ENCODE data around the gene ATF6.
"Not testable (repeated sequence)": the region's sequence is repeated elsewhere in the genome, so short reads cannot be mapped to it uniquely, and the experiment has no call there.

ATF6 gene, protein sequence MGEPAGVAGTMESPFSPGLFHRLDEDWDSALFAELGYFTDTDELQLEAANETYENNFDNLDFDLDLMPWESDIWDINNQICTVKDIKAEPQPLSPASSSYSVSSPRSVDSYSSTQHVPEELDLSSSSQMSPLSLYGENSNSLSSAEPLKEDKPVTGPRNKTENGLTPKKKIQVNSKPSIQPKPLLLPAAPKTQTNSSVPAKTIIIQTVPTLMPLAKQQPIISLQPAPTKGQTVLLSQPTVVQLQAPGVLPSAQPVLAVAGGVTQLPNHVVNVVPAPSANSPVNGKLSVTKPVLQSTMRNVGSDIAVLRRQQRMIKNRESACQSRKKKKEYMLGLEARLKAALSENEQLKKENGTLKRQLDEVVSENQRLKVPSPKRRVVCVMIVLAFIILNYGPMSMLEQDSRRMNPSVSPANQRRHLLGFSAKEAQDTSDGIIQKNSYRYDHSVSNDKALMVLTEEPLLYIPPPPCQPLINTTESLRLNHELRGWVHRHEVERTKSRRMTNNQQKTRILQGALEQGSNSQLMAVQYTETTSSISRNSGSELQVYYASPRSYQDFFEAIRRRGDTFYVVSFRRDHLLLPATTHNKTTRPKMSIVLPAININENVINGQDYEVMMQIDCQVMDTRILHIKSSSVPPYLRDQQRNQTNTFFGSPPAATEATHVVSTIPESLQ

GRCh38 chr1:161766102-161766981 is at the start of gene ATF6:
Gene ATF6, plus strand, starts transcription at chr1:161766320. Its CDS starts 41 bp downstream, at chr1:161766361.
- peak; percentile 66 for DNase-seq (ENCODE audit: low read depth)

- DNase-seq (ENCODE audit: low read depth): no peak
Measured at GRCh38 chr1:161718559-161719324, 47.4 kb upstream of the ATF6 start.

GRCh38 chr1:161719325-161719611 is 46.9 kb upstream of the ATF6 start:
- DNase-seq (ENCODE audit: low read depth): no peak

- DNase-seq (ENCODE audit: low read depth): no peak
Measured at GRCh38 chr1:161720422-161720821, 45.7 kb upstream of the ATF6 start.

DNA sequence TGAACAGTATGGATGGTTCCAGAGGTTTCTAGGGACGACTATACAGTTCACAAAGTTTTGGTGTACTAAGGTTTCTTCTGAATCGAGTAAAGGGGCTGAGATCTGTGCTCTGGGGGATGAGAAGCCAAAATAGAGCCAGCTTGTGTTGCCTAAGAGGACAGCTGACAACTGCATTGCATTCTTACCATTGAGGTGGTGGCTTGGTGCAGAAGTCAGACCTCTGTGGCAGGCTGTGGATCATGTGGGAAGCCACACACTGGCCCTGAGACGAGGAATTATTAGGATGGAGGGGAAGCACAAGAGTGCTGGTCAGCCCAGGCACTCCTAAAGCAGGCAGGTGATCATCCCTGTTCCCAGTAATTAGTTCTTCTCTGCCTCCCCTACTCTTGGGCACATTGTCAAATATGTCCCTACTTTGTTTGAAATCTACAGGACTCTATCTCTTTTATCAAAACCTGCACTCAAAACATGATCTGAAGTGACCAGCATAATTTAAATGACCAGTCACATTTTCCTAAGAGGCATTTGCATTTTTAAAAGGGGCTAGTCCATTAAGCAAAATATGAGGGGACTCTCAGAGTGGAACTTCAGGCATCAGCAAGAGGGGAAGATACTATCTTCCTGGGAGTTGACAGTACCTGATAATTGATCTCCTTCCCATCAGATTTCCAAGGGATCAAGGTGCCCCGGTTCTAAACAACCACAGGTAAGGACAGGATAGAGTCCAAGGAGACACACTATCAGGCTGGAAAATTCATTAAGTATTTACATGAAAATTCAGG is 45.0 kb upstream of the ATF6 start, which contains the start of gene FCRLB:
TSS of gene FCRLB (plus strand) at position 589 of the 782 bp plus-strand sequence. CDS start 1,129 bp downstream, outside the sequence.
- no peak for DNase-seq (ENCODE audit: low read depth)

DNA sequence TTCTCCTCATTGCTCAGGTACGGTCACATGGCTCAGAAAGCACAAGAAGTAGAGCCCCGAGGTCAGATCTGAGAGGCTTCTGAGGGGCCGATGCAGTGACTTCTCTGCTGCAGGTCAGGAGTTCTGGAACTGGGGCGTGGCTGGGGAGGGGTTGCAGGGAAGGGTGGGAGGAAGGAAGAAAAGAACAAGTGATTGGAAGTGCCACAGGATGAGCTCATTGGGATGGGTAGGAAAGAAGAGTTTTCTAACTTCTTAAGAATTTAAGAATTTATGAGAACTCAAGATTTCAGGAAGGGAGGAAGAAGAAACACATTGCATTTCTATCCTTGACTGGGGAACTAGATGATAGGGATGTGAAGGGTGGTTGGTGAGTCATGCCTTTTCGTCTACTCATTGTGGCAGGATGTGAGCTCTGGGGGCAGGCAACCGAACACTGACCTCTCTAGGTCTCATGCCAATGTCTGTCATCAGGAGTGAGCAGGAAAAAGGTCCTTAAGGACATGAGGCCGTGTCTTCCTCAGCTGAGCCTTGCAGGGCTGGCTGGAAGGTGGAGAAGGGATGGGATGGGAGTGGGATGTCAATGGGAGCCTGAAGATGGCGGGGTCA is 44.3 kb upstream of the ATF6 start:
- no peak for DNase-seq (ENCODE audit: low read depth)

GRCh38 chr1:161722406-161722805 is 43.7 kb upstream of the ATF6 start:
- DNase-seq (ENCODE audit: low read depth): no peak

DNA sequence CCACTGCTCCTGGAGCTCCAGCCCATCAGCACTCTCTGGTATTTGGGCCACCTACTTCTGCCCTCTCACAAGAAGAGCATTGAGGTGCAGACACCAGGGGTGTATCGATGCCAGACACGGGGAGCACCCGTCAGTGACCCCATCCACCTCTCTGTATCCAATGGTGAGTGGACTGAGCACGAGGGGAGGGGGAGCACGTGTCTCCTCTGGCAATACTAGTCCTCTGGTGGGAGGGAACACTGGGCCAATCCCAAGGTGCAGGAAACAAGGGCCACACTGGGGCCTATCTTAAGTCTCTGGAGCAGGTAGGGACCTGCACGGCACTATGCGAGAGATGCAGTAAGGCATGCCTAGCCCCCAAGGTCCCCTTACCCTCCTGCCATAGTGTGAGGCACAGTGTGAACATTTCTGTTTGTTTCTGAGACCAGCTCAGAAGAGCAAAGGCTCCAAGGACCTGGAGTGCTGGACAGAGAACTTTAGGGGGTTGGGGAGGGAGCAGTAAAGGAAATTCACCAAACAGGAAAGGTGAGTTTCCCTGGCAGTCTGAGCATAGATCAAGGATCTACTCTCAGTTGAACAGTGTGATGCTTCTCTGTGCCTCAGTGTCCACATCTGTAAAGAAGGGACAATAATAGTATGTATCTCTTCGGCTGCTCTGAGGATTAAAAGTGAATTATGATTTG is 42.5 kb upstream of the ATF6 start:
- no peak for DNase-seq (ENCODE audit: low read depth)

GRCh38 chr1:161725258-161725907 is 40.7 kb upstream of the ATF6 start:
- not testable (repeated sequence) for DNase-seq (ENCODE audit: low read depth)

GRCh38 chr1:161725908-161726472 is 40.1 kb upstream of the ATF6 start:
- DNase-seq (ENCODE audit: low read depth): peak; percentile 11

GRCh38 chr1:161726473-161727255 is 39.5 kb upstream of the ATF6 start:
- peak; percentile 58 for DNase-seq (ENCODE audit: low read depth)

DNA sequence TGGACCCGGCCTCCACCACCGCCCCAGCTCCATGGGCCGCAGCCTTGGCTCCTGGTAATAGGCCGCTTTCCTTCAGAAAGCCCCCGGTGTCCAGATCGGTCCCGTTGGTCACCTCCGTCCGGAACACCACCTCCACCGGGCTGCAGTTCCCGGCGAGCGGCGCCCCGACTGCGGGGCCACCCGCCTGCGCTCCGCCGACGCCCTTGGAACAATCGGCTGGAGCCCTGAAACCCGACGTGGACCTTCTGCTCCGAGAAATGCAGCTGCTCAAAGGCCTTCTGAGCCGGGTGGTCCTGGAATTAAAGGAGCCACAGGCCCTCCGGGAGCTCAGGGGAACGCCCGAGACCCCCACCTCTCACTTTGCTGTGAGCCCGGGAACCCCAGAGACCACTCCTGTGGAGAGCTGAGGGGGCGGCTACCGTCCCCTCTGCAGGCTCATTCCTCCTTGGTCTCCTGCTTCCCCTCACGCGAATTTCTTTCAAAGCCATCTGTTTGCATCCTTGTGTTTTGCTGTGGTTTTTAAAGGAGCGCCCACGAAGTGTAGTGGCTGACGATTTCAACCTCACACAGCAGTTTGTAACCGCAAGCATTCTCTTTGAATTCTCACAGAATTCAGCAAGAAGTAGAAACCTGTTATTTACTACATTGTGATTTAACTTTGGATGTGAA is 38.7 kb upstream of the ATF6 start:
- no peak for DNase-seq (ENCODE audit: low read depth)

DNA sequence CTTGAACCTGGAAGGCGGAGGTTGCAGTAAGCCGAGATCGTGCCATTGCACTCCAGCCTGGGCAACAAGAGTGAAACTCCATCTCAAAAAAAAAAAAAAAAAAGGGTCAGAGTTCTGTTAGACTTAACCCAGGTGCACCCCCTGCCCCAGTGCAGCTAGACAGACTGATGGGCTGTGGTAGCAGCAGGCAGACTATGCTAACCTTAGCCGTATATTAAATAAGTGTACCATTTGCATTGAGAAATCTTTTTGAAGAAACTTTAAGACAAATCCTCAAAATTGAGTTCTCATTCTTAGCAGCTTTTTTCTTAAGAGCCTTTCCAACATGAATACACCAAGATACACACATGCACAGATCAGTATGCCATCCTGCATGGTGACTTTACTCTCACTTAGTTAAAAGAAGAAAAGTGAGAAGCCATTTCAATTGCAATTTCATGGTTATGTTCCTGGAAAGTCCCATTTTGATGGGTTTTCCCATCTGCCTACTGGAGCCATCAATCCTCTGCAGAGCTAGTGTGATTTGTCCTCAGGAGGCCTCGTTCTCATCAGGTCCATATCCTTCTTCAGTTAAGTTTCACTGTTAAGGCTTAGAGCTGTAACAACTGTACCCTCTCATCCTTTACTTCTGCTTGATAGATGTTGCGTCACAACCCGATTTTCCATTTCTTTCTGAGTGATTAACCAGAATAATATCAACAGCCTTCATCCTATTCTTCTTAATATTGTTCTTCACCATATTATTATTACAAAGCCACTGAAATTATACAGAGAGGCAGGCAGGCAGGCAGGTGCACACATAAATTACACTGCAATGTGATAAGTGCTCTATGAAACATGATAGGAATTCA is 37.5 kb upstream of the ATF6 start:
- no peak for DNase-seq (ENCODE audit: low read depth)

- no peak for DNase-seq (ENCODE audit: low read depth)
Measured at GRCh38 chr1:161730050-161730564, 36.0 kb upstream of the ATF6 start.

- no peak for DNase-seq (ENCODE audit: low read depth)
Measured at GRCh38 chr1:161731241-161731640, 34.9 kb upstream of the ATF6 start.

DNA sequence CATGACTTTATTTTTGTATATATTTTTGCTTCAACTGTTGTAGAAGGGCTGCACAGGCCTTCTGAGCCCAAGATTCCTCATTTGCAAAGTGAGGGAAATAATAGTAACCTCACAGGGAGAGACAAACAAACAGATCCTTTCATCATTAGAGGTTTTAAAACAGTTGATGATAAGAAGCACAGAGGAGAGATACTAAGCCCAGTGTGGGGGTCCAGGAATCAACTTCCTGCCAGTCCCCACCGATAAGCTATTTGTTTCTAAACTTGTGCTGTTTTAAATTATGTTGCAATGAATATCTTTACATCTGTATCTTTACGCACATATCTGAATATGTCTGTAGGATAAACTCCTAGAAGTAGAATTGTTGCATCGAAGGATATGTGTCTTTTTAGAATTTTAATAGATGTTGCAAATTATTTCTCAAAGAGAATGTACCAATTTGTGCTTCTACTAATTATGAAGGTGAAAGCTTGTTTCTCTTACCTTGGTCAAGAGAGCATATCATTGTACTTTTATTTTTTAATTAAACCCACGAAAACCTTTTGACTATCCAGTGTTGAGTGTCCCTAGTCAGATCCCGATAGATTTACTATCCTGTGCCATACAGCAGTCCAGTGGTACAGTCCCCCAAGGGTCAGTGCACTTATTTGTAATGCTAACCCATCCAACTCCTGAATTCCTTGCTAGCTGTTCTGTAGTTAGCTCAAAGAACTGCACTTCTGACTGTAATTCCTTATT is 34.0 kb upstream of the ATF6 start:
- no peak for DNase-seq (ENCODE audit: low read depth)

Measured in stimulated activated CD8-positive, alpha-beta memory T cell treated with anti-CD3 and anti-CD28 coated beads, Interleukin-12 subunit alpha, Interleukin-12 subunit beta, amount 100 ng/mL, for 4 hours (primary cell).